AG10803 (cell line): Measurements from ENCODE around the gene ALK.

Experiments
- DNase-seq: peaks from one replicate; pipeline ENCODE4 v3.0.0; 2010; ENCODE audit warnings: low read depth
- H3K4me3 ChIP-seq: 2 replicates; pipeline ENCODE4 v1.5.1; 2011; ENCODE audit warnings: mild to moderate bottlenecking, low read length, control low read depth
- CTCF ChIP-seq: conservative IDR thresholded peaks from 2 replicates; pipeline ENCODE4 v1.5.1; 2011; ENCODE audit warnings: mild to moderate bottlenecking, low read length, control low read depth, inconsistent platforms

ALK gene

GRCh38 chr2:29611850-29612249, 309.5 kb downstream of the ALK start:
- no peak for TF ChIP-seq CTCF

DNA sequence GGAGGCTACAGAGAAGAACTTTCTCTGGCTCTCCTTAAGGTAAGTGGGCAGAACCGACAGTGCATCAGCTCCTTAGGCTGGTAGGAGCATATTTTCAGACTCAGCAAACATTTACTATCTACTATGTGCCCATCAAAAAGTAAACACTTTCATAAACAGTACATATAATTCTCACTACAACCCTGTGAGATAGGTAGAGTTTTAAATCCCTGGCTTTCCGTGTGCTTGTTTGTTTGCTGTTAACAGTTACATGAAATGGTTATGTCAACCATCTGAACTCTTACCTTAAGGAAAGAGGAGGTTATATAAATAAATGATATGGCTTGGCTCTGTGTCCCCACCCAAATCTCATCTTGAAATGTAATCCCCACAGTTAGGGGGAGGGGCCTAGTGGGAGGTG, 310.1 kb downstream of the ALK start:
- no peak for TF ChIP-seq CTCF

More at GRCh38 chr2:29611850-29612249, 309.5 kb downstream of the ALK start:
- no peak overlapping the region for H3K4me3 ChIP-seq
- DNase-seq: no peak

DNA sequence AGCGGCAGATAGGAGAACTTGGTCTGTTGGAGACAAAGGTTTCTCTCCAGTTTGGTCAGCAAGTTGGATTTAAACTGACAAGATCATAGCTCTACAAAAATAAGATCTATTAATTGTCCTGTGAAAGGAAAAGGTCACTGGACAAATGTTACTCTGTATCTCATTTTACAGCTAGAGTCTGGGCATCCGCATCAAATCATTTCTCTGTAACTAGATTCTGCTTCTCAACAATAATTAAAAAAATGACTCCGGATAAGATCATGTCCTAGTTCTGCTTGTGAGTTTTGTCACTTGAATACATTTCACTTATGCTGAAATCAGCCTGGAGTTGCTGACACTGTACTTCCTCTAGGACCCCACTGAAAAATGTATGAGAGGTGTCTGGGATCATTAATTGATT, 310.8 kb downstream of the ALK start:
- no peak for DNase-seq
- TF ChIP-seq CTCF: no peak
- H3K4me3 ChIP-seq: no peak overlapping the region

More for the DNA sequence above, 310.1 kb downstream of the ALK start:
- H3K4me3 ChIP-seq: no peak overlapping the region
- no peak for DNase-seq

DNA sequence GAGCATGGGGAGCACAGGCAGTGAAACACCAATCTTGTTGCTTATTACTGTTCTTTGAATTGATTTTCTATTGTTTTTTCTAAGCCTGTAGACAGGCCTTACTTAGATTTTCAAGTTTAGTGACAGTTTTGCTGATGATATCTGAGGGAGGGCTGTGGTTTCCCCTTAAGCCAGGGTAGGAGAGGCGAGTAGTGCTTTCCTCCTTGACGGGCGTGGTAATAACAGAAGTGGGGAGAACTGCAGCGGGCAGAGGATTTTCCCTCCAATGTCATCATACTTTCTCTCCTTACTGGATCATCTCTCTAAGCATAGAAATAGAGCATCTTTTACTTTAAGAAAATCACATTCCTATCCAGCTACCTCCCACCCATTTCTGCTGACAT, 314.4 kb downstream of the ALK start:
- no peak for DNase-seq
- TF ChIP-seq CTCF: no peak

GRCh38 chr2:29606104-29607037, 315.0 kb downstream of the ALK start:
- H3K4me3 ChIP-seq: no peak overlapping the region
- TF ChIP-seq CTCF: no peak
- DNase-seq: peak; percentile 87

More for the DNA sequence above, 314.4 kb downstream of the ALK start:
- H3K4me3 ChIP-seq: no peak overlapping the region

- no peak for DNase-seq
- H3K4me3 ChIP-seq: no peak overlapping the region
- TF ChIP-seq CTCF: no peak
Observed at GRCh38 chr2:29603341-29603740, 318.0 kb downstream of the ALK start.

- TF ChIP-seq CTCF: no peak
- no peak overlapping the region for H3K4me3 ChIP-seq
- no peak for DNase-seq
Observed at GRCh38 chr2:29601872-29602271, 319.5 kb downstream of the ALK start.
